Fibroblast of gingiva (primary cell): ENCODE results near the gene TPP2.

Source experiments
- DNase-seq: peaks from one replicate; pipeline ENCODE4 v3.0.0-alpha.2; 2011; ENCODE audit warnings: low read depth

TPP2 gene

DNA sequence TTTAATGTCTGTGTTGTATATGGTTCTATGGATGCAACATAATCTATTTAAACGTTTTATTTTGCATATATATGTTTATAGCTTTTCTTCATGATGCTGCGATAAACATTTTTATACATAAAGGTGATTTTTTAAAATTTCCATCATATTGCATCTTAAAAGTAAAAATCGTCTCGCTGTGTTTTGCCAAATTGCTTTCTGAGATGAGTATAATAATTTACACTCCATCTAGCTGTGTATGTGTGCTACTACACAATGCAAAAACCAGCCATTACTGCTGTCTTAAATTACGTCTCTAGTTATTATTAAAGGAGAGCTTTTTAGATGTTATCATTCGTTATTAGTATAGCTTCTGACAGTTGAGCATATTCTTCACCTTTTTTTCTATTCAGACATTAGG, 60.8 kb downstream of the TPP2 start:
- DNase-seq: no peak

DNA sequence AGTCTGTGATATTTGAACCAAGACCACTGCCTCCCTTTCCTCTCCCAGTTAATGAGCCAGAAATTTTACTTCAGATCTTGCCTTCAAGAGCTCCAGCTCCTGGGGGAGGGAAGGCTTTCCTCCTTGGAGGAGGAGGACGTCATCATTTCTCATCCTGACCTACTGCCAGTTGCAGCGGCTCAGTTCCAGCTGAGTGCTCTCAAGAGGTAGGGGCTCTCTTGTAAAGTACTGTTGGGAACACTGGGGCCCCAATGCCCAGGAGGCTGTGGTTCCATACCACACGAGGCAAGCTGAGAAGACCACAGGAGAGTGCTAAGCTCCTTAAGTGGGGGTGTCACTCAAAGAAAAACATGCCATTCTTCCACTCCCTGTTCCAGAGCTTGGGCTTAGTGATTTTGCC, 61.9 kb downstream of the TPP2 start:
- DNase-seq: no peak

DNA sequence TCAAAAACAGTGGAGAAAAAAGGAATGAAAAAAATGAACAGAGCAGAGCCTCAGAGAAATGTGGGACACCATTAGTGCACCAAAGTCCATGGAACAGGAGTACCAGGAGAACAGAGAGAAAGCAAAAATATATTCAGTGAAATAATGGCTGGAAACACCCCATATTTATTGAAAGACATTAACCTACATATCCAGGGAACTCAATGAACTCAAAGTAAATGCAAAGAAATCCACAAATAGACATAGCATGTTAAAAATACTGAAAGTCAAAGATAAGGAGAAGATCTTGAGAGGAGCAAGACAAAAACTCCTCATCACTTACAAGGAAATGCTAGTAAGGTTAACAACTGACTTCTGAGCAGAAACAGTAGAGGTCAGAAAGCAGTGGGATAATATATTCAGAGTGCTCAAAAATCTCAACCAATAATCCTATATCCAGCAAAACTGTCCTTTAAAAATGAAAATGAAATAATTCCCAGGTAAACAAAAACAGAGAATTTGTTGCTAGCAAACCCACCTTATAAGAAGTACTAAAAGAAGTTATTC, 62.5 kb downstream of the TPP2 start:
- no peak for DNase-seq

DNA sequence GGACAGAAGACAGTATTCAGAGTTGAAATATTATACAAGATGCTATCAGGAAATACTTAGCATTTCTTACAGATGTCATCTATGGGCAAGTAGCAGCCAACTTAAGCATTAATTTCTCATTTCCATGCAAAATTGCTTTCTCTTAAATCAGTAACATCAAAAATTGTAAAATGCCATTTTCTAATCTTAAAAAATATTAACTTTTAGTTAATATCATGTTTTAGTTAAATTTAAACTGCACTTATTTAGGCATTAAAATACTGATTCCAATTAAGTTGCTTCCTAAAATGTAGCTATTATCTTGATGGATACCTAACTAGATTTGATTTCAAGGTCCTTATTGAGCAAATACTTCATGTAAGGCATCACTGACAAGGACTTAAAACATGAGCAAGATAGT, 70.2 kb downstream of the TPP2 start:
- no peak for DNase-seq

DNA sequence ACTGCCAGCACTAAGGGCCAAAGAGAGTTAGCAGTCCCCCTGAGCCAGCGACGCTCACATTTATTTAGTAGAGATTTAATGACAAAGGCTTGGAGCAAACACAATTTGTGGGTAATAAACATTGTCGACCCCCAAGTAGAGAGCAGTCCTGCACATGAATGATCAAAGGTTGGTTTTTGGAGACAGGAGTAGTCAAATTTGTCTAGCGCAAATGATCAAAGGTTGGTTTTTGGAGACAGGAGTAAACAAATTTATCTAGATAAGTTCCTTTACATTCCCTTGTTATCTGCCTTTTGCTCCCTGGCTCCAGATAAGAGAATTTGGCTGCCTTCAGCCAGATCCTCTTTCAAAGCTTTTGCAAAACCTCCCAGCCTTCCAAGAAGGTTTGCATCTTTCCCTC, 71.1 kb downstream of the TPP2 start:
- no peak for DNase-seq

DNA sequence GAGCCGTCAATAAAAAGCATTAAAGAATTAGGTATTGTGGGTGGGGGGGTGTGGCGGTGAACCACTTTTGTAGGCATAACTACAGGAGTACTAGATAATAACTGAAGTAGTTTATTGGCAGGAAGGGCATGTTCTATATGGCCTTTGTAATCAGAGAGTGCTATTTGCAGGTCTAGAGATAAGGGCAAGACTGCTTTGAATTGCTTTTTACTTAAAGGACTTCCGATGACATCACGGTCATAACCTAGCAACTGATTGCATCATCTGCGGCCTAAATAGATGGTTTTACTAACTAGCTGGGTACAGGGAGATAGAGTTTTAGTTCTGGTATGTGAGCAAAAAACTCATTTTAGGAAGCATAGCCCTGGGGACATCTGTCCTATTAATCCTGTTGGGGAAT, 73.3 kb downstream of the TPP2 start:
- DNase-seq: no peak

DNA sequence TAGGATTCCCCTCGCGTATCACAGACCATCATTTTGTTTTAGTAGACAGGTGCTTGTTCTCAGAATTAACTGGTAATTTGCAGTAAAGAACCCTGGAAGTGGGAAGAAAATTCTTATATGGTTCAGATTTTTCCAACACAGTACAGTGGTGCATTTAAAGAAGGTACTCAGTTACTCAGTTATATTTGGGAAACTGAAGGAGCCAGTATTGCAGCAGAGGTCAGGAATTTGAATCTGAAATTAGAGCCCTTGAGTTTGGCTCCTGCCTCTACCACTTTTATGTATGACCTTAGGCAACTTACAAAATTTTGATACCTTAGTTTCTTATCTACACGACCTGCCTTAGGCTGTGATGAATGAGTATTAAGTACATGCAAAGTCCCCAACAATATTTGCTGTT, 78.3 kb downstream of the TPP2 start:
- DNase-seq: no peak

DNA sequence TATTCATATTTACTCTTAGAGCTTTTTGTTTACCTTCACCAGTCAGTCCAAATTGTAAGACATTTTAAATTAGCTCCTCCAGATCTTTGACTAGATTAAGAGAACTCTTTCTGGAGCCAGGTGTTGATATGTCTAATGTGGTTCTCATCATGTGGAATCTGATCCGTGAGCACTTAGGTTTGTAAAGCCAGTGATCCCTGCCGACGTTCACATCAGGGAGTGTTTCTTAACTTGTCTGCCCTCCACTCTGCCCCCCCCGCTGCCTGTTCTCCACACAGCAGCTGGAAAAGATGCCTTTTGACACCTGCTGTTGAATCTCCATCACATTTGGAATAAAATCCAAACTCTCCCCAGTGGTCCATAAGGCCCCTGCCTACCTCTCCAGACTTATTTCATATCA, 80.3 kb downstream of the TPP2 start:
- DNase-seq: no peak

DNA sequence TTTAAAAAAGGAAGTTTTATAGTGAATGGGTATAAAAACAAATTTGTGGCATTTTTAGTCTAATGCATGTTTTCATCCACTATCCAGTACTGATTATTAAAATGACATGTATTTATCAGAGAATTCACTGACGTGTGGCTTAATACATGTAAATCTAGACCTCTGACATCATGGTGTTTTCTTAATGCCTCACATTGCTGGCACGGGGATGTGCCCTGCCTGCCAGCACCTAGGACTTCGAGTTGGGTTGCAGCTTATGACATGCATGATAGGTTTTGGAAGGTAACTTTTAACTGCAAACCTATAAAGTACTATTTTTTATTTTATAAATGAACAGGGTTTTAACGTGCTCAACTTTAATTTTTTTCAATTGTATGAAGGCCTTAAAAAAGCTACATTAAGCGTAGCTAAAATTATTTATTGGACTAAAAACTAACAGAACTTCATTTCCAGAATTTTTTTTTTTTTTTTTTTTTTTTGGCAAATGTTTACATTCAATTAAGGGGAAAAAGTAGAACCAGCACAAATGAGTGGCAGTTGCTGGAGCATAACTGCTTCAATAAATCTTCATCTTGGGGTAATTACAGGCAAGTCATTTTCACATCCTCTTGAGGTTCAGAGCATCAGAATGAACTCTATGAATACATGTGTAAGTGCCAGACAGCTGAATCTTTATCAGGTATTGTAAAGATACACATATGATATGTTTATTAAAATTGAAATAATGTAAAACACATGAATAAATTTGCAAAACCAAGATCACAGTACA, 81.7 kb downstream of the TPP2 start:
- DNase-seq: peak; percentile 12

DNA sequence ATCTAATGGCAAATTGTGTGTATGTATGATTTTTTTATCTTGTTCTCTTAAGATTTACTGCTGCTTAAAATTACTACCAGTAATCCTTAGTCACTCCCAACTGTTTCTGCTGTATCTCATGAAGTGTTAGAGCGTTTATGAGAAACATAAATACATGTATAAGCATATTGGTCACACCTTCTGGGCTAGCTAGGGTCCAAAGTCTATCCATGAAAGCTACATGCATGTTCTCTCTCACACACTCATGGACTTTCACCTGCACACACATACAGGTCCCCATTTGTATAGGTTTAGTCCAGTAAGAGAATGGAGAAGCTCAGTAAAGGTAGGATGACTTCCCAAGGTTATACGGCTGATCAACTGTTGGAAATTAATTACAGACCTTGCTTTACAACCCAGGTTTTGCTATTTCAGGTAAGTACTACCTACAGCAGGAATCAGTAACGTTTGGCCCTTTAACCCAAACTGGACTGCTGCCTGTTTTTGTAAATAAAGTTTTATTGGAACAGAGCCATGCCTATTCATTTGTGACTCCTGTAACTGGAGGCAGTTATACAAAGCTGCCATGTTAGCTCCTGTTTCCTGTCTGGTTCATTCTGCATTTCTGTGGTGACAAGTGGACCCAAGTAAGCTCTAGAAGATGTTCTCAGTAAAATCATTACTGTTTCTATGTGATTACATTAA, 82.8 kb downstream of the TPP2 start:
- DNase-seq: no peak

DNA sequence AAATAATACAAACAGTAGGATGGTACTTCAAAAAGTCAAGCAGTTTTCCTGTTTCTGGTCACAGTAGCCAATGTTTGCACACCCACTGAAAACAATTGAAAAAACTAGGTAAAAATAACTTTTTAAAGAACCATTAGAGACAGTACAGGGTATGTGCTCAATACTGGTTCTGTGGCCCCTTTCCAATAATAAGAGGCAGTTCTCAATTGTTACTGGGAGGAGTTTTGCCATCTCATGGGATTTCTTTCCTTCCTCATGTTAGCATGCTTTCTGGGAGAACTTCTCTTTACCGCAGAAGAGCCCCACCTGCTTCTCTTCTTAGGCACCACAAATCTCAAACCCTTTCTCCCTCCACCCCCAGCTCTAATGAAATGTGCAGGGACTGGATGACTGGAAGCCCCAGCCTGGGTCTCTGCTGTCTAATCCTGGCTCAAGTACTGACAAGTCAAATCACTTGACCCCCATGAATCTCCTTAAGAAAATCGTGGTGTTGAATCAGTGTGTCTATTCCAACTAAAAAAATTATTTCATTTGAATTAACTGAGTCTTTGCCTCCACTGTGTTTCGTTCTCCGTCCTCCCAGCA, 83.4 kb downstream of the TPP2 start:
- no peak for DNase-seq

DNA sequence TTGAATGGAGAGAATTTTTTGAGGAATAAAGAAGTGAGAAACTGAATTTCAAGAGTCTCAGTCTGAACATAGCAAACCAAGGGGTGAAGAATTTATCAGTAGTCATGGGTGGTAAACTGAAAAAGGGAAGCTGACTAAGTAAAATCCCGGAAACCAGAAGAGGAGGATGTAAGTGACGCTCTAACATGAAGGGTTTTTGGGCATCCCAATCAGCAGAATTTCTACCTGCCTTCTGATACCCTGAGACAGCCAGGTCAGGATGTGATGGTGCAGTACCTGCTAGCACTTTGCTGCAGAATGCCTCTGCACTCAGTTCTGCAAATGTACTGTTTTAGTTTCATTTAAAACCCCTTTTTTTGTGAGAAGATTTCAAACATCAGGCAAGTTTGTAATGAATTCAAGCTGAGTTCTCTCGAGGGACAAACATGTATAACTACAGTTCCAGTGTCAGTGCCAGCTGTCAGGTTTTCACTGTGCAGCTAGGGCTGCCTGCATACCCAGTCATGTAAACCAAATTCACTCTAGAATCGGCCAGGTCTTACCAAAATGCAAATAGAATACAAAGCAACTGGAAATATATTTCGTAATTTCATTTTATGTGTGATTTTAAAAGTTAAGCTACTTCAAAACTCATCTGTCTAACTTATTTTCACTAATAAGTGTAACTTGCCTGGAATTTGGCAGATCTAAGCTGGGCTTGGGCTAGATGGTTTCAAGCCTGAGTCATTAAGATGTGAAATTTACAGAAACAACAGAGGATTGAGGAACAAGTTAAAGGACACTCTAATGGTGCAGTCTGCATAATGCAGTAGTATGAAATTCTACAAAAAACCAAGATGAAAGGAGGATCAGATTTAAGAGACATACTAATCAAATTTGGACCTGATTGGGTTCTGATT, 84.3 kb downstream of the TPP2 start:
- peak; percentile 68 for DNase-seq

DNA sequence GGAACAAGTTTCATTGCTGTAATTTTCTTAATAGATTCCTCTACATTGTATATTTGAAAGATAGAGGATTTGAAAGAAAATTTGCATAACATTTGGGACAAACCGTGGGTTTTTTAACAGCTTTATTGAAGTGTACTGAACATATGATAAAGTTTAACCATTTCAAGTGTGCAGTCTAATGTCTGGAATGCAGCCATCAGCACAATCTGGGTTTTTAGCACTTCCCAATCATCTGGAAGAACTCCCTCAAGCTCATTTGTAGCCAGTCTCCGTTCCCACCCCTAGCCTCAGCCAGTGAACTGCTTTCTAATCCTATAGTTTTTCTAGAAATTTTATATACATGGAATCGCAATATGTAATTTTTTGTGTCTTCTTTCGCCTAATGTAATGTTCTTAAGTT, 85.4 kb downstream of the TPP2 start:
- no peak for DNase-seq

DNA sequence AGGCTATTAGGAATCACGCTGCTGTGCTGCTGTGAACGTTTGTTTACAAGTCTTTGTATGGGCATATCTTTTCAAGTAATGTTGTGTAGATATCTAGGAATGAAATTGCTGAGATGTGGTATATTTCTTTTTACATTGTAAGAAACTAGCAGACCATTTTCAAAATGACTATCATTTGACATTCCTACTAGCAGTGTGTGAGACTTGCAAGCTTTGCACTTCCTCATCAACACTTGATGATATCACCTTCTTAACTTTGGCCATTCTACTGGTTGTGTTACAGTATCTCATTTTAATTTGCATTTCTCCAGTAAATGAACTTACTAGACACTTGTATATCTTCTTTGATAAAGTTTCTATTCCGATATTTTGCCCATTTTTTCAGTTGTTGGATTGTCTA, 85.9 kb downstream of the TPP2 start:
- DNase-seq: no peak

DNA sequence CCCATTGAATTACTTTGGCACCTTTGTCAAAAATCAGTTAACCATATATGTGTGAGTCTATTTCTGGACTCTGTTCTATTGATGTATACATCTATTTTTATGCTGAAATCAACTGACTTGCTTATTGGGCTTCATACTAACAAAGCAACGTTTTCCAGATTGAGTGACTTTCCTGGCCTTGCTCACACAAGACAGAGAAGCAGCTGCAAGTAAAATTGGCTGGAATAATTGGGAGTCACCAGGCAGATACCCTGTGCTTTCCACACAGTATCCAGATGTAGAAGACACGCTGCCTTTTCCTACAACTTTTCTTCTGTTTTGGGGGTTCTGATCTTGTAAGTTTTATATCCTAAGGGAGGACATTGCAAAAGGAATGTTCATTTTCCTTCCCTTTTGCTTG, 86.9 kb downstream of the TPP2 start:
- DNase-seq: no peak

DNA sequence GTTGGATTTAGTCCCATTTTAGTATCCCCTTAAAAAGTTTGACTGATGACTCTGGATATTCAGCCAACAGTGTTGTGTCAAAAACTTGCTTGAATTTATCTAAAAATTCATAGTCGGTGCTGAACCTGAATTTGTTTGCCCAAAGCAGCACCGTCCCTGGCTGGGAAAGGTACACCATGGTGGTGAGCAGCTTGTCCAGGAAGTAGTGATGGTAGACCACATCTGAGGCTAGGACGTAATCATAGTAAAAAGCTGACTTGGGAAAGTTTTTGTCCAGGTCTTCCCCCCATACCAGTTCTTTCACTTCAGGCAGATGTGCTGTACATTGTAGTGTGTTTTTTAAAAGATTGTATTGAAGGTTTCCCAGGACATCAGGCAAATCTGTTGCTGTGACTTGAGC, 89.2 kb downstream of the TPP2 start:
- DNase-seq: no peak

DNA sequence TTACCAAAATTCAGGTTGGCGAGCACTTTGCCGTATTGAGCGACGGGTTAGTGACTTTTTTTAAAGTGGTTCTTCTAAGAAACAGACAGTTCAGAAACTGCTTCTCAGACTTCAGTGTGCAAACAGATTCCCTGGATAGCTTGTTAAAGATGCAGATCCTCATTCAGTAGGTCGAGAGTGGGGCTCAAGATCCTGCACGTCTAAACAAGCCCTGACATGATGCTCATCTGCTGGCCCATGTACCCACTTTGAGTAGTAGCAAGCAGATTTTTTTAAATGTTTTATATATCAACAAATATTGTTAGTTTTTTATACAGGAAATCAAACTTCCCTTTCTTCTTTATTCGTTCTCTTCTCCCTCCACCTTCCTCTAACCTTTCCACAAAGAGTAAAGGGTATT, 90.7 kb downstream of the TPP2 start:
- DNase-seq: no peak

DNA sequence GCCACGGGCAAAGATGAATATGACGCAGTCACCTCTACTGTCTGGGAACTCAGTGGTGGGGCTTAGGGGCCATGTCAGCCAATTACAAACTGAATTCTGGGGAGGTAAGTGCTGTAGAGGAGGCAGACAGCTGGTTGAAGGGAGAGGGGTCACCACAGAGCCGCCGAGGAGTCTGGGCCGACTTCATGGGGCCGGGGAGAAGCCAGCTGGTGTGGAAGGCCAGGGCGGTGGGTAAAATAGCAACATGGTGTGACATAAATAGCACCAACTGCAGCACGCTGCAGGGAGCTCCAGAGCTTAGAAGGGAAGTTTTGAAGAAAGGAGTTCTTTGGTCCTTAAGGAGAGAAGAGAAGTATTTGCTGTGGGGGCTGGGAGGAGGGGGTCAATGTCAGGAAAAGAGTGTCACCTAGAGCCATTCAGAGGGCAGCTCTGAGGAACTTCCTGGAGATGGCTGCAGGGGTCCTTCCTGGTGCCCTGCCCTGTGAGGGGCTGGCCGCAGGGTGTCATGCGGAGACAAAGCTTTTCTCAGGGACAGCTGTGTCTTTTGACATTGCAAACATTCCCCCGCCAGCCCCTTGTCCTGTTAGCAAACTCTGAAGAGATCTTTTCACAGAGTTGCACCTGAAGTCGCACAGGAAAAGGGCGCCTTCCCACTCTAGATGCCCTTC, 91.7 kb downstream of the TPP2 start:
- no peak for DNase-seq

DNA sequence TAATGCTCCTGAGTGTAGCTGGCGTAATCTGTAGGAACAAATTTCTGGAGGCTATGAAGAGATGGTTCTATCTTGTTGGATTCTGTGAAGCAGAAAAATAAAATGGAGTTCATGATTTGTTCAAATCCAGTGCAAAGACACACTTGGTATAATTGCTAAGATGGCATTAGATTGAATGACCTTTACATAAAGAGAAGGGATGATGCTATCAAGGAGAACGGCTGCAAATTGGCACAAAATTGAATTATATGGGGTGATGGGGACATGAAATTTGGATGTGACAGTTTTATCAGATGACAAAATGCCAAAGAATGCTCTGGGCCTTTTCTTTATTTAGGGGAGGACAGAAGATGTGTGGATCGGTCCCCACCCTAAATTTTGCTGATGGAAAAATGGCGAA, 94.1 kb downstream of the TPP2 start:
- no peak for DNase-seq

DNA sequence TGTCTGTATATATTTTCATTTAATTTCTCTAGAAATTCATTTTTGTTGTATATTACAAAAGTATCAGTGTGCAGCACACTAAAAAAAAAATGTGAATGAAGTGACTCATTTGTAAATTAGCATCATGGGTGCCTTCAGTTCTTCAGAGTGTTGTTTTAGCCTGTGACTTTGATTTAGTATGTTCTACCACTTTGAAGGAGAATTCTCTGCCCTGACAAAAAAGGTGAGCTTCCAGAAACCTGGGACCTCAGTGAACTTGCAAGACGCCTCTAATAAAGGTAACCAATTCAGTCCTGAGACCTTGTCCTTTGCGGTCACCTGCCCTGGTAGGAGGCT, 95.7 kb downstream of the TPP2 start:
- no peak for DNase-seq

DNA sequence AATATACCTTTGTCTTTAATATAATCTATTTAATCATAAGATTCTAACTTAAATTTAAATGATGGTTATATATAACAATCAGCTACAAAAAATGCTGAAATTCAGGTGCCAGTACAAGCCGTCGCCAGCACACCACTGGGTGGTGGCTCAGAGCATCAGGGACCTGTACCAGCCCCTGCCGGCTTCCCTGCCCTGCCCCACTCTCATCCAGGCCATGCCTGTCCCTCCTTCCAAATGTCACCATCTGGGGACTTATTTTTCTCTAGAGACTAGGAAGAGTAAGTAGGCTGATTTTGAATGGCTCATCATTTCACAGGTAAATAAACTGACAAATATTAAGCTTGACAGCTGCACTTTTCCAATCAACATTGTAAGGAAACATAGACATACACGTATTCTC, 96.5 kb downstream of the TPP2 start:
- DNase-seq: no peak

DNA sequence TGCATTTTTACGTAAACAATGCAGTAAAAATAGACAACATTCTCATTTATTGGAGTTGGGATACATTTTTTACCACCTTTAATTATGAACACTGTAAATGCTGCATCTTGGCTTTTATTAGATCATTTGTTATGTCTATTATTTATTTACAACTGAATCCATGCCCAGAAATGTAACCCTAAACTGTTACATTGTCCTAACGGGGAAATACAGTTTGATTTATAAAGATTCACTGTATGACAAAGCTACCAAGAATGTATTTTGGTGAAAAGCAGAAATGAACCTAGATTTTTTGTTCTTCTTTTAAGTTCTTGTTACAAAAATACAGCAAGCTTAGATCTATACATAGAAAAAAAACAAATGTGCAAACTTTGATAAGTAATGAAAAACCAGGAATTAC, 97.0 kb downstream of the TPP2 start:
- DNase-seq: peak; percentile 56
